ENCODE results near the gene CARD14.

DNA sequence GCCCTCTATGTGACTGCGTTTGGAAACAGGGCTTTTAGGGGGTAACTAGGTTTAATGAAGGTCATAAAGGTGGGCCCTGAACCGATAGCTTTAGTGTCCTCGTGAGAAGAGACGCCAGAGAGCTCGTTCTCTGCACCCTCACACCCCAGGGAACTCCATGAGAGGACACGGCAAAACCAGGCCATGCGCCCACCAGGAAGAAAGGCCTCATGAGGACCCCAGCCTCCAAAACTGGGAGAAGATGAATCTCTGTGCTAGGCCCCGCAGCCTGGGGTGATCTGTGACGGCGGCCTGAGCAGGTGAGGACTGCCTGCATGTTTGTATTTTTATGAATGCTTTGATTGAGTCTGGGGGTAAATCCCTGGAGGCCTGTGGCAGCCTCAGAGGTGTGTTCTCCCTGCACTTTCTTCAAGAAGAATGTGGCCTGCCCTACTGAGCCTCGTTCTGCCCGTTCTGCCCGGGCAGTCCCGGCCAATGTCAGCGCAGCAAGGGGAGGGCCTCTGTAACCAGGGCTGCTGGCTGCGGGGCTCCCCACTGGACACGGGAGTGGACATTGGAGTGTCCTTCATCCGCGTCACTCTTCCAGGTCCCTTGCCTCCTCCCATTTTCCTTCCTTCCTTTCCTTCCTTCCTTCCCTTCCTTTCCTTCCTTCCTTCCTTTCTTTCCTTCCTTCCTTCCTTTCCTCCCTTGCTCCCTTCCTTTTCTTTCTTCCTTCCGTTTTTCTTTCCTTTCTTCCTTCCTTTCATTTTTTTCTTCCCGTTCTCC lies 84.0 kb downstream of the CARD14 start:
- no peak for TF ChIP-seq EP300 (IDR thresholded peaks at IDR 0.05)
- TF ChIP-seq, protein P1, sequence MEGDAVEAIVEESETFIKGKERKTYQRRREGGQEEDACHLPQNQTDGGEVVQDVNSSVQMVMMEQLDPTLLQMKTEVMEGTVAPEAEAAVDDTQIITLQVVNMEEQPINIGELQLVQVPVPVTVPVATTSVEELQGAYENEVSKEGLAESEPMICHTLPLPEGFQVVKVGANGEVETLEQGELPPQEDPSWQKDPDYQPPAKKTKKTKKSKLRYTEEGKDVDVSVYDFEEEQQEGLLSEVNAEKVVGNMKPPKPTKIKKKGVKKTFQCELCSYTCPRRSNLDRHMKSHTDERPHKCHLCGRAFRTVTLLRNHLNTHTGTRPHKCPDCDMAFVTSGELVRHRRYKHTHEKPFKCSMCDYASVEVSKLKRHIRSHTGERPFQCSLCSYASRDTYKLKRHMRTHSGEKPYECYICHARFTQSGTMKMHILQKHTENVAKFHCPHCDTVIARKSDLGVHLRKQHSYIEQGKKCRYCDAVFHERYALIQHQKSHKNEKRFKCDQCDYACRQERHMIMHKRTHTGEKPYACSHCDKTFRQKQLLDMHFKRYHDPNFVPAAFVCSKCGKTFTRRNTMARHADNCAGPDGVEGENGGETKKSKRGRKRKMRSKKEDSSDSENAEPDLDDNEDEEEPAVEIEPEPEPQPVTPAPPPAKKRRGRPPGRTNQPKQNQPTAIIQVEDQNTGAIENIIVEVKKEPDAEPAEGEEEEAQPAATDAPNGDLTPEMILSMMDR (IDR thresholded peaks at IDR 0.05) = no peak
- no peak for TF ChIP-seq POLR2A (IDR thresholded peaks at IDR 0.05)
